ENCODE results near the gene GNB5. TPM values are rescaled to one million over a fixed set of nuclear protein-coding genes. Genes with fewer than 3 reads are reported as not detected.
A peak's percentile ranks its signal among the peaks of the same experiment; 100 is the strongest.
"Not testable (repeated sequence)": the region's sequence is repeated elsewhere in the genome, so short reads cannot be mapped to it uniquely, and the experiment has no call there.

The GNB5 gene
- total RNA-seq, 1 donor from 2014 or later: 8.9 TPM

DNA sequence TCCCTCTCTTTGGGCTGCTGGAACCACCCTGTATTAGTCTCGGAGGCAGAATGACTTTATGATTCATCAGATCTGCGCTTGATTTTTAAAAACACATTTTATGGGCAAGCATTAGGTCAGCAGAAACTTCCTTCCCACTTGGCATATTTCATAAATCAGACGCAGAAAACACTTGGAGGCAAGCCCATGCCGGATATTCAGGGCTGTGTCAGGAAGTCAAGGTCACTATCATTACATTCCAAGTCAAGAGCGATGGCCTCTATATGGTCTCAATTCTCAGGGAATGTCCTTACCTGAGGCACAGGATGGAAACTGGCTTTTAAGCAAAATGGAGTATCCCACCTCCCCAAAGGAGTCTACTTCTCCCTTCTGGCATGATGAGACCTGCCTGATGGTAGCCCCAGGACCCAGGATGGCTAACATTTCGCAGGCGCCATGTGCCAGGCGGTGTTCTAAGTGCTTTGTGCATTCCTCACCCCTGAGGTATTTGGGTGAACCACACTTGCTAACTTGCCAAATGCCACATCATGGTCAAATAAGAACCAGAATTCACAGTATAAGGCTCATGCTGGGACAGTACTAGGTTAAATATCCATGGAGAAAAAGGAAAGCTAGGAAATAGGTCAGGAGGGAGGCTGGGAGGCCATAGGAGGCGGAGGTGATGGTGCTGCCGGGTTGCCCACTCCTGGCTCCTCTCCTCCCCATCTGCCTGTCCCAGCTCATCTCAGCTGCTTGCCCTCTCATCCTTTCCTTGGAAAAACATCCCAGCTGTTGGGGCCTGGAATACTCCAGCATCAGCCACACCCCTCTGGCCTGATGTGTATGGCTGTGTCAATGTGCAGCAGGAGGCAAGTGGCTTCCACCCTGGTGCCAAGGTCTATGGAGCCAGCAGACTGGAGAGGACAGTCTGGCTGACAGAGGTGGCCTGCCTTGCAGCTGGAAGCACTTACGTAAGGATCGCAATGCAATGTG is 97.4 kb downstream of the GNB5 start:
- DNase-seq: peak; percentile 24

- DNase-seq: no peak
These were observed 98.0 kb downstream of the GNB5 start for GRCh38 chr15:52093167-52093538.

- DNase-seq: no peak
These were observed 101.0 kb downstream of the GNB5 start for GRCh38 chr15:52090193-52090592.

DNA sequence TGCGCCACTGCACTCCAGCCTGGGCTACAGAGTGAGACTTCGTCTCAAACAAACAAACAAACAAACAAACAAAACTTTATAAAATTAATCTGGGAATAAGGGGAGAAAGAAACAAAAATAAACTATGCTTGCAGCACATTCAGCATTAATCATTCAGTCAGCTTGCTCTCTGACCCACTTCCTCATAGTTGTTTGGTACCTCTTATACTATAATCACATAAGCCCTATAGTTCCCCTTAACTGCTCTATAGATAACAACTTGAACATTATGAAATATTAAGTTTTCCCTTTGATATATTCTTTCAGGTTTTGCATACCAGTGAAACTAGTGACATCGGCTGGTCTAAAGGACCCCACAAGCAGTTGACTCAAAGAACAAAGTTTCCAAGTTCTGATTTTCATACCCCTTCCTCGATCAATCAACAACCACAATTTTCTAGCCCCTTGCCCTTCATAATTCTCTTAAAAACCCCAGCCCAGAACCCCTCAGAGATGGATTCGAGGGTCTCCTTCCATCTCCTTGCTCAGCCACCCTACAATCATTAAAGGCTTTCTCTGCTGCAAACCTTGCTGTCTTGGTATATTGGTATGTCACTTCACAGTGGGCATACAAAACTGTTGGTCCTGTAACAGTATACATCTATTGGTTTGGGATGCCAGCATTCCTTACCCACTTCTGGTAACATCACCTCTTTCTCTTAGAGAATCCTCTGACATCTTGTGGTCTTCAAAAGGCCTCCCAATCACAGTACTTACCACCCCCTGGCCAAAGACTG is 105.0 kb downstream of the GNB5 start:
- no peak for DNase-seq

GRCh38 chr15:52085299-52085698 is 105.9 kb downstream of the GNB5 start:
- DNase-seq: no peak

DNA sequence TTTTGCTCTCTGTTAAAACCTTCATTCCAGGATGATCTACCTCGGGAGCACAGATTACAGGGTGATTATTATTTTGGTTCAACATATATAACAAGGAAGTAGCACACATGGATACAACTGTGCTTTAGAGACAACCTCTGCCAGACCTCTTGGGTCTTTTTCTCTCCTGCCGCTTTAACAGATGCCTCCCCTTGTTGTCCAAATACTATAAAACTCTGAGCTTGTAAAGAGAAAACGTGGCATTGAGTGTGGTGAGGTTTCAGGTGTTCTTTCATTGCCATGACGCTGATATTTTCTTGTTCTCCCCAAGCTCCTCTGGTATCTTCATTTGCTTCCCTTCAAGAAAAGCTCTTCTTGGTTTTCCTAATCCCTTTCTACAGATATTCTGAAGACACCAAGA is 107.6 kb downstream of the GNB5 start:
- no peak for DNase-seq

DNA sequence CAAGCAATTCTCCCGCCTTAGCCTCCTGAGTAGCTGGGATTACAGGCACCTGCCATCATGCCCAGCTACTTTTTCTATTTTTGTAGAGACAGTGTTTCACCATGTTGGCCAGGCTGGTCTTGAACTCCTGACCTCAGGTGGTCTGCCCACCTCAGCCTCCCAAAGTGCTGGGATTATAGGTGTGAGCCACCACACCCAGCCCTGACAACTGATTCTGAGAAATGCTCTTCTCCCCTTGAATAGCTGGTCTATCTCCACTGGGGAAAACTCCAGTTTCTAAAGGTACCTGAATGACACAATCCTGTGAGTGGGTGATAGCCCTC is 108.2 kb downstream of the GNB5 start:
- DNase-seq: not testable (repeated sequence)

DNA sequence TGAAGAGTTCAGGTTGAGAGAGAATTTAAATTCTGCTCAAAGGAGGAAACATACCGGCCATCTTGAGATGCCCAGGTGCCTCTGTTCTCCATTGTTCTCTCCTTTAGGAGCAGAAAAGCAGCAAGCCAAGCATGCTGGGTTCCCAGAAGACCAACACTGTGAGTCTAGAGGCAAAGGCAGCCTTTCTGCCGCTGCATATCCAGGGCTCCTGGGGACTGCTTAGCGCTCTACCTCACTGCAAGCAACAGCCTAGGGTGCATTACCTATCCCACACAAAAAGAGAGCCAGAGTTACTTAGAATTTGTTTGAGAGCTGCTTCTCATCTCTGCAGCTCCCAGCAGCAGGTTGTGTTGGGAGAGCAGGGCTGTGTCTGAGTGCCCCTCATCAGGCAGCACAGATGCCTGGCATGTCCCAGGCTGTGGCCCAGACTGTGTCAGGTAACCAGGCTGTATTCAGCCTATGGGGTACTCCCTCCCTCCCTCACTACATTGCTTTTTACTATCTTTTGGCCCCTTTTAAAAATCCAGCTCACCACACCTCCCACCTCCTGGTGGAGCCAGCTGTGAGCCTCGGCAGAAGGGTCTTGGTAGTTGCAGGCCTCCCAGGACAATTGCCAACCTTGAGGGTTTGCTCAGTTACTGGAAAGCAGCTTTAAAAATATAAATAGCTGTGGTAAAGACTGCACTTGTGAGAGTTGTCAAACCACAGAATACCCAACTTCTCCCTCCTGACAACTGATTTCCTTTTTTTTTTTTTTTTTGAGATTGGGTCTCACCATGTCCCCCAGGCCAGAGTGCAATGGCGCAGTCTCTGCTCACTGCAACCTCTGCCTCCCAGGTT is 108.8 kb downstream of the GNB5 start:
- no peak for DNase-seq

- no peak for DNase-seq
These were observed 110.3 kb downstream of the GNB5 start for GRCh38 chr15:52080706-52081392.

- DNase-seq: no peak
These were observed 111.2 kb downstream of the GNB5 start for GRCh38 chr15:52080031-52080430.

GRCh38 chr15:52078876-52079700 is 112.1 kb downstream of the GNB5 start:
- no peak for DNase-seq

- no peak for DNase-seq
These were observed 112.9 kb downstream of the GNB5 start for GRCh38 chr15:52078197-52078875.

DNA sequence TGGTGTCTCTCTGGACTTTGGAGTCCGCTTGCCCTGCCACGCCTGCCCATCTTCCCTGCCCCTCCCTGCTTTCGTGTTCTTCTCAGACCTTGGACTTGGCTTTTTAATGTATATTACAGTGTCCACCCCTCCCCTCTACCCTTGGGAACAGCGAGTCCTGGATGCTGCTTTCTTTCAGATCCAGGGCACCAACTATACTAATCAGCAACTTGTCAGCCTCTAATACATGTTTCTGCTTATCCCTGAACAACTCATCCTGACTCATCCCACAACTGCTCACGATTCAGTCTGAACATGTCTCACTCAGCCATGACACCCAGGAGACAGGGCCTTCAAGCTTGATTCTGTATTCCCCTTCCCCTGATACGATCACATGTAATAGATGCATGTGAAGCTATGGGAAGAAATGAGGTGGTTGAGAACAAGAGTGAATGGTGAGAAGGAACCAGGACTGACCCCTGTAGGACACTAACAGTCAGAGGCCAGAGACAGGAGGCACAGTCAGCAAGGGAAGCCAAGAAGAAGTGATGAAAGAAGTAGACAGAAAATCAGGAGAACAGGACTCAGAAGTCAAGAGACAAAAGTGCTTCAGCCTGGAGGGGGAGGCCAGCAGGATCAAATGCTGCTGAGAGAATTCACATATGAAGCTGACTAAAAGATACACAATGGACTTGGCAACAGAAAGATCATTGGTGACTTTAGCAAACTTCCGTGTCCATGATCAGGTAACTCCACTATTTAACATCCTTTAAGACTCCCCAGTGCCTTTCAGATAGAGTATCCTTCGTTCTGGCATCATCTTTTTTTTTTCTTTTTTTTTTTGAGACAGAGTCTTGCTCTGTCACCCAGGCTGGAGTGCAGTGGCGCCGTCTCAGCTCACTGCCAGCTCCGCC is 114.1 kb downstream of the GNB5 start:
- DNase-seq: no peak

DNA sequence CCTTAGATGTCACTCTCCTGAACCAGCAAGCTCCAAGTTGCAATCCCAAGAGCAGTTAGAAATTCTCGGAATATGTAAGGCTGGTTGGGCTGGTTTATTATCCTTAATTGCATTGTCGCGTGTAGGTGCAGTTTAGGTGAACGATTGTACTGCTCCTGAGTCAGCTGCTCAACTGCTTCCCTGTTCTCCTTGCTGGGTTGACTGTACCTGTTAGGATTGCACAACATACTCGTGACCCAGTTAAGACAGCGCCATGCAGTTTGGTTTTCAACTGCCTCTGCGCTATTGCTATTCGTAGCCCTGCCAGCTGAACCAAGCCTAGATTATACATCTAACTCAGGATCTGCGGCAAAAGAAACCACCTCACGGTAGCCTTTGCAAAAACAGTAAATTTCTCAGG is 119.6 kb downstream of the GNB5 start:
- DNase-seq: no peak

DNA sequence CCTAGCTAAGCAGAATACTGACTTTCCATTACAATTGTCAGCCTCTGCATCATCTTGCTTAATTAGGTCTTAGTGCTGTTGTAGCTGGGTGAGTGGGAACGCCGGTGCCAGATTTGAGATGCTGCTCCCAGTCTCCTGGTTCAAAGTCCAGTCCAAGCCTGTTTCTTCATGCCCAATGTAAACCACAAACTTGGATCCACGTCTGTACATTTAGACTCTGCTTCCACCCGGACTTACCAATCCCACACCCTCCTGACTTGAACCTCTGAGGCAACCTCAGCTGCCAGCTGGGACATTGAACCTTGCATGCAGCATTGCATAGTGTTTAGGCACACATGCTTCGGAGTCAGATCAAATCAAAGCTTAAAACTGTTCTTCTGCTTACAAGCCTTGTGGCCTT is 121.6 kb downstream of the GNB5 start:
- DNase-seq: no peak

DNA sequence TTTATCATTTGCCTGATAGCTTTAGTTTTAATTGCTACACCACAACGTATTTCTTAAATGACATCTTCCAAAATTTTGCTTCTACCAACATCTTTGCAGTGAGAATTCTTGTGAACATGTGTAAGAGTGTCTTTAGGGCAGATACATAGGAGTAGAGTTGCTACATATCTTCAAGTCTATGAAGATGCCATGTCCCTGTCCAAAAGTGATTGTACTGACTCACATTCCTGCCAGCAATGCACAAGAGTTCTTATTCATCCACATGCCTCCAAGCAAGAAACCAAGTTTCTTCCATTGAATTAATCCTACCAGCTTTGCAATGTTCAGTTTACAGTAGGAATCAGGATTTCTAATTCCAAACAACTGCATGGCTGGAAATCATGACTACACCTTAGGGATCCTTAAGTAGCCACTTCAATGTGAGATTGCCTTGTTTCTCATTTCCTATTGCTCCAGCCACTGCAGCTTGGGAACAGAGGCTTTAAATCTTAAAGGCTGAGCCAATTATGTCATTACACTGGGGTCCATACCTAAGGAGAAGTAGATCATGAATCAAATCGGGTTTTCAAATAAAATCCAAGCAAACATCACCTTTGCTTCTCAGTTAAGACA is 123.1 kb downstream of the GNB5 start:
- DNase-seq: no peak

DNA sequence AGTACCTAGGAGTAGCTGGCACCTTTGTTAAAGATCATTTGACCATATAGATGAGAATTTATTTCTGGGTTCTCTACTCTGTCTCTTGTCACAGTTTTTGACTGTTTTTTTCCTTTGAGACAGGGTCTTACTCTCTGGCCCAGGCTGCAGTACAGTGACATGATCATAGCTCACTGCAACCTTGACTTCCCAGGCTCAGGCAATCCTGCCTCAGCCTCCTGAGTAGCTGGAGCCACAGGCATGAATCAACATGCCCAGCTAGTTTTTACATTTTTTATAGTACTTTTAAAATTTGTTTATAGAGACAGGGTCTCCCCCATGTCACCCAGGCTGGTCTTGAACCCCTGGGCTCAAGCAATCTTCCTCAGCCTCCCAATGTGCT is 123.7 kb downstream of the GNB5 start:
- DNase-seq: no peak

- DNase-seq: no peak
These were observed 124.2 kb downstream of the GNB5 start for GRCh38 chr15:52066842-52067544.

Data from skin of body (tissue), 2 donors.